Activated CD4-positive, alpha-beta T cell treated with anti-CD3 and anti-CD28 coated beads for 36 hours (primary cell): ENCODE data around the gene TECTA. TPM values are rescaled to one million over a fixed set of nuclear protein-coding genes. Genes with fewer than 3 reads are reported as not detected.
A peak's percentile ranks its signal among the peaks of the same experiment; 100 is the strongest.

Experiments
- ATAC-seq: fragments of 200-7000 bp; cut with Tn5 transposase; one replicate; pipeline ENCODE4 v1.10.0; 2021; ENCODE audit warnings: mild to moderate bottlenecking, moderate library complexity
- CTCF ChIA-PET: fragments of 350-600 bp; sonication (Branson Sonifier 250); formaldehyde crosslinking; loops from one replicate; lab custom pipeline; 2021; ENCODE audit warnings: antibody characterized with exemption; lab: Charles Lee
- POLR2A ChIA-PET: fragments of 350-600 bp; sonication (Branson Sonifier 250); formaldehyde crosslinking; loops from one replicate; lab custom pipeline; 2021; ENCODE audit warnings: antibody characterized with exemption, inconsistent platforms; lab: Charles Lee
- DNase-seq: peaks from one replicate; pipeline ENCODE4 v3.0.0-alpha.2; 2020
- H3K27ac Mint-ChIP-seq: one replicate; pipeline ENCODE4 v1.8.0; 2021; ENCODE audit warnings: mixed read lengths
- H3K27me3 Mint-ChIP-seq: one replicate; pipeline ENCODE4 v1.8.0; 2021; ENCODE audit warnings: mixed read lengths
- H3K36me3 Mint-ChIP-seq: one replicate; pipeline ENCODE4 v1.8.0; 2021; ENCODE audit warnings: low read depth, mixed read lengths
- H3K4me1 Mint-ChIP-seq: one replicate; pipeline ENCODE4 v1.8.0; 2021; ENCODE audit warnings: mixed read lengths
- H3K4me3 Mint-ChIP-seq: one replicate; pipeline ENCODE4 v1.8.0; 2021; ENCODE audit warnings: mild to moderate bottlenecking, moderate library complexity, mixed read lengths
- H3K9me3 Mint-ChIP-seq: one replicate; pipeline ENCODE4 v1.8.0; 2021; ENCODE audit warnings: low read depth, mixed read lengths
- intact Hi-C, 2 experiments: fragments of 100-400 bp; cut with DNase I in 1 of 2; cut with micrococcal nuclease in 1 of 2; formaldehyde crosslinking; loops; one replicate each; pipeline versions ENCODE4 v1.14.2 to v1.15.1; 2022 to 2024; cut with DNase I, micrococcal nuclease
- total RNA-seq, 2 experiments: library from RNA; stranded (reverse); gene quantifications; one replicate each; pipeline ENCODE4 v1.2.3, GENCODE V29; 2021

The TECTA gene
- total RNA-seq, 2 experiments from 2014 or later: 0.21 to 0.37 TPM

DNA sequence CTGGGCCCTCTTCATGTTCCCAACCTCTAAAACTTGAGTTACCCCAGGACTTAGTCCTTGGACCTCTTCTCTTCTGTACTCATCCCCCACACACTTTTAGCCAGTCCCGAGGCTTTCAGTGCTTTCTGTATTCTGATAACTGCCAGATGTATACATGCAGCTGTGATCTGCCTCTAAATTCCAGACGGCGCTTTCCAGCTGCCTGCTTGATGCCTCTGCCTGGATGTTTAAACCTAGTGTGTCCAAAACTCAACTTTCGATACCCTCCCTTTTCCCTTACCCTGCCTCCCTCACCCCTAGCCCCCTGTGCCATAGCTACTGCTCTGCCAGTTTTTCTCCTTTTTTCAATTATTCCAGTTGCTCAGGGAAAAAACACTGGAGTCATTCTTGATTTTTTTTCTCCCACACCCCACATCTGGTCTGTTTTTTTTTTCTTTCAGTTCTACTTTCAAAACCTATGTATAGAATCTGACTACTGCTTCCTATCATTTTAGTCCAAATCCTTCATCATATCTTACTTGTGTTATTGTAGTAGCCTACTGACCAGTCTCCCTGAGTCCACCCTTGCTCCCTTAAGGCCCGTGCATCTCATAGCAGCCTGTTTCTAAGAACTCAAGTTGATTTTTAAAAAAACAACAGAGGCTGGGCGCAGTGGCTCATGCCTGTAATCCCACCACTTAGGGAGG, 32.9 kb upstream of the TECTA start:
- intact Hi-C loops: no loop called here
- POLR2A ChIA-PET: no interaction called here
- Mint-ChIP-seq H3K36me3 (peaks cover 33% of the 10 kb centered on the region), H3K9me3 (peaks cover 3% of the 10 kb centered on the region), H3K4me3 (no peak overlapping the region), H3K4me1 (no peaks in the 10 kb centered on the region), H3K27ac (no peak overlapping the region), H3K27me3 (no peaks in the 10 kb centered on the region)
- ATAC-seq: no peak
- no peak for DNase-seq
- CTCF ChIA-PET: interaction anchor here (1.9 kb wide), 1 partner anchor 11 kb away, joined by 8 read pairs; no protein-coding TSS in a partner anchor

DNA sequence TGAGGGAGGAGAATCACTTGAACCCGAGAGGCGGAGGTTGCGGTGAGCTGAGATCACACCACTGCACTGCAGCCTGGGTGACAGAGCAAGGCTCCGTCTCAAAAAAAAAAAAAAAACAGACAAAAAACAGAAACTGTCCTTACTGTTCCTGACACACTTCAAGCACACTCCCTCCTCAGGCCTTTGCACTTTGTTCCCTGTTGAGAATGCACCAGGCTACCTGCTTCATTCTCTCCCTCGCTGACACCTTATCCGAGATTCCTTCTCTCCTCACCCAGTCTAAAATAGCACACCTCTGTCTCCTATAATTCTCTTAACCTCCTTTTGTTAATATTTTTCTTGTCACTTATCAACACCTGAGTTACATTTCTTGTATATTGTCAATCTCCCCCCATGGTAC, 32.3 kb upstream of the TECTA start:
- POLR2A ChIA-PET: no interaction called here
- no peak for ATAC-seq
- DNase-seq: no peak
- peaks cover 3% of the 10 kb centered on the region for H3K9me3 Mint-ChIP-seq
- intact Hi-C loops: no loop called here
- H3K4me1 Mint-ChIP-seq: no peaks in the 10 kb centered on the region
- no peak overlapping the region for H3K4me3 Mint-ChIP-seq
- CTCF ChIA-PET: no interaction called here
- no peak overlapping the region for H3K27ac Mint-ChIP-seq
- peaks cover 28% of the 10 kb centered on the region for H3K36me3 Mint-ChIP-seq
- no peaks in the 10 kb centered on the region for H3K27me3 Mint-ChIP-seq

DNA sequence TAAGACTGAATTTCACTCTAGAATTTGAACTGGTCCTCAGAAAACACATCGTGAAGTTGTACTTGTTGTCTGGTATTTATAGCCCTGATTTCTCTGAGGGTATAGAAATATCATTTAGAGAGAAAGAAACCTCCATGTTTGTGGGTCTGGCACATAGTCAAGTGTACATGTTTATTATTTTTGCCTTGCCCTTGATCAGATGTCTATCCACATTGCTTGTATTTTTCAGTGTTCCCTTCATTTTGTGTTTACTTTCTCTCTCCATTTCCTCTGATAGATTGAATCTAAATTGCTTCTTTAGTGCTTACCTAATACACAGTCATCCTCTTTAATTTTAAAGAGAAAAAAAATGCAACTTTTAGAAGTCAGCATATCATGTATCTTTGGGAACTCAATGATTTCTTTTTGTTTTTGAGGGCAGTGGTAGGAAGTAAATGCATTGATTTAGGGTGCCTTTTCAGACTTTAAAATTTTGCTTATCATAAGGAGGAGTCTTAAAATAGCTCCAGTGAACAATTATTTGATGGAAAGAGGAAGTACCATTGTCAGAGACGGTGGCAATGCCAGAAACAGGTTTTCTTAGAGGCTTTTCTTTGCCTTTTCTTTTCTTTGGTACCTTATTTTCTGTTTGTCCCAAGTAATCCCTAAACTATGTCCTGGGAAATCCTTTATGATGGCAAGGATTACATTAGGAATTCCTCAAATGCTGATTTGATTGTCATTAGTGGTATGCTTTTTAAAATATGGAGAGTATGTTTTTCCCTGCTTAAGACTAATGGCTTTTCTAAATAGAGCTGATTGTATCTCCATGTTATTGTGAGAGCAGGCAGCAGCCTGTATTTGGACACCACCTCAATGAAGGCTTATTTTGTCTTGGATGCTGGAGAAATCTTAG, 29.8 kb upstream of the TECTA start:
- Mint-ChIP-seq H3K27ac (no peak overlapping the region), H3K27me3 (no peaks in the 10 kb centered on the region), H3K9me3 (peaks cover 3% of the 10 kb centered on the region), H3K36me3 (peaks cover 25% of the 10 kb centered on the region), H3K4me1 (no peaks in the 10 kb centered on the region), H3K4me3 (no peak overlapping the region)
- ChIA-PET CTCF (no interaction called here), POLR2A (no interaction called here)
- ATAC-seq (no peak), DNase-seq (no peak)
- intact Hi-C loops: no loop called here

GRCh38 chr11:121071846-121072450, 29.1 kb upstream of the TECTA start:
- DNase-seq (no peak), ATAC-seq (no peak)
- Mint-ChIP-seq H3K27me3 (no peaks in the 10 kb centered on the region), H3K27ac (no peak overlapping the region), H3K36me3 (peaks cover 25% of the 10 kb centered on the region), H3K4me1 (no peaks in the 10 kb centered on the region), H3K9me3 (peaks cover 3% of the 10 kb centered on the region), H3K4me3 (no peak overlapping the region)
- CTCF ChIA-PET: no interaction called here
- intact Hi-C loops: no loop called here
- POLR2A ChIA-PET: no interaction called here

DNA sequence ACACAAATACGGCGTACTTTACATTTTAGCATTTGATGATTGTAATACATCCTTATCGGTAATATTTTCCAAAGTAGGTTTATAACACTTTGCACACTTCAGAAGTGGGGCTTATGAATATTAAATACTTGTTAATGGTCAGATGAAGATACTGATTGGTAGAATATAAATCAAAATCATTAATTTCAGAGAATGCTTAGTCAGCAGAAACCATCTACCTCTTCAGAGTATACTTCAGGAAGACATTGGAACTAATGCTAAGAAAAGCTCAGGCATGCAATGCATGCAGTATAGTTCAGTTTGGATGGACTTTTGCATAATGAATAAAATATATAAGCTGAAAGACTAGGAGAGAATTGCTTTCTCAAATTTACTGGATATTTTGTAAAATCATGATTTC, 19.7 kb upstream of the TECTA start:
- Mint-ChIP-seq H3K4me1 (peaks cover 17% of the 10 kb centered on the region), H3K27me3 (no peaks in the 10 kb centered on the region)
- CTCF ChIA-PET: no interaction called here

GRCh38 chr11:121082219-121082618, 18.8 kb upstream of the TECTA start:
- Mint-ChIP-seq H3K4me3 (no peak overlapping the region), H3K27ac (no peak overlapping the region), H3K36me3 (peaks cover 7% of the 10 kb centered on the region), H3K9me3 (no peaks in the 10 kb centered on the region), H3K27me3 (no peaks in the 10 kb centered on the region), H3K4me1 (peaks cover 17% of the 10 kb centered on the region)
- ChIA-PET CTCF (no interaction called here), POLR2A (no interaction called here)
- DNase-seq (no peak), ATAC-seq (no peak)
- intact Hi-C loops: no loop called here

More for the DNA sequence above, 19.7 kb upstream of the TECTA start:
- Mint-ChIP-seq H3K27ac (no peak overlapping the region), H3K4me3 (no peak overlapping the region), H3K36me3 (peaks cover 4% of the 10 kb centered on the region), H3K9me3 (no peaks in the 10 kb centered on the region)
- POLR2A ChIA-PET: no interaction called here
- ATAC-seq: no peak
- intact Hi-C loops: no loop called here
- DNase-seq: no peak

DNA sequence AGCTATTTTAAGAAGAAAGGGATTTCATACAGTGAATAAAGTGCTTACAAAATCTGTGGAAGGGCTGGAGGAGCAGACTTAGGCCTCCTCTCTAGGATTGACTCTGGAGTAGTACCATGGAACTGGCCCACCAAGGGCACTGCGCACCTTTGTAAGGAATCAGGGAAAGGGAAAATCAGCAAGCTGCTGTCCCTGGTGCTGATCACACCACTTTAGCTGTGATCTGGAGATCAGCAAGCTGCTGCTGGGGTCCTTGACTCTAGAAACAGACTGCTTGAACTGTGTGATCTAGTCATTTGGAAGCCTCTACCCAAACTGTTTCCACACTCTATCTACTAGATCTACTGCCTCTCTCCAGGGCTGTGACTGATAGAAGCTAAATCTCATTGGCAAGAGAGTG, 18.4 kb upstream of the TECTA start:
- no peak for ATAC-seq
- peaks cover 17% of the 10 kb centered on the region for H3K4me1 Mint-ChIP-seq
- CTCF ChIA-PET: no interaction called here
- POLR2A ChIA-PET: no interaction called here
- H3K4me3 Mint-ChIP-seq: no peak overlapping the region
- no peak overlapping the region for H3K27ac Mint-ChIP-seq
- no peaks in the 10 kb centered on the region for H3K9me3 Mint-ChIP-seq
- H3K27me3 Mint-ChIP-seq: no peaks in the 10 kb centered on the region
- peak; percentile 7 for DNase-seq
- peaks cover 10% of the 10 kb centered on the region for H3K36me3 Mint-ChIP-seq
- intact Hi-C loops: no loop called here

DNA sequence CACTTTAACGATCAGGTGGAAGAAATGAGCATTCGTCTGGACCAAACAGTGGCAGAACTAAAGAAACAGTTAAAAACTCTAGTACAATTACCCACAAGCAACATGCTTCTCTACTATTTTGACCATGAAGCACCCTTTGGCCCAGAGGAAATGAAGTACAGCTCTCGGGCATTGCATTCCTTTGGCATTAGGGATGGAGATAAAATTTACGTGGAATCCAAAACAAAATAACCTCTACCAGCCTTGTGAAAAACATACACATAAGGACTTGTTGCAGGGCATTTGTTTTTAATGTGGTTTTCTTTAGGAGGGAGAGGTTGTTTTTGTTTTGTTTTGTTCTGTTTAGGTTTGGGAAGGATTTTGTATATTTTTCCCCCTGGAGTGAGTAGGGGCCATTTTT, 14.2 kb upstream of the TECTA start:
- DNase-seq: no peak
- Mint-ChIP-seq H3K36me3 (peaks cover 11% of the 10 kb centered on the region), H3K27ac (no peak overlapping the region), H3K9me3 (no peaks in the 10 kb centered on the region), H3K4me3 (no peak overlapping the region), H3K4me1 (no peaks in the 10 kb centered on the region), H3K27me3 (no peaks in the 10 kb centered on the region)
- CTCF ChIA-PET: interaction anchor here (0.6 kb wide), 1 partner anchor 1084 kb away, joined by 3 read pairs; no protein-coding TSS in a partner anchor
- intact Hi-C loops: no loop called here
- ATAC-seq: no peak
- POLR2A ChIA-PET: no interaction called here

DNA sequence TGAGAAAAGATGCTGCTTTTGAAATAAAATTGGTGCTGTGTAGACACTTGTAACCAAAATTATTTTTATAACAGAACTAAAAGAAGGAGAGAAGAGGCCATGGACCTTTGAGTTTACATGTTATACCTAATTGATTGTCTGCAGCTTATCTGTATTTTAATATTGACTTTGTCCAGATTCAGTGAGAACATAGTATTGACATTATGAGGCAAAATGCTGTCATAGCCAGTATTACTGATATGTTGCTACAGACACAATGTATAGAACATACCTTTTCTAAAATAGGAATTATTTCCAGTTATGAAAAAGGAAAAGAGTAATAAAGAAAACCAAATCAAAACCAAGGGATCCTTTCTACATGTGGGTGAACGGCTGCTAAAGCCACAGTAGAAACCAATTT, 11.5 kb upstream of the TECTA start:
- no peaks in the 10 kb centered on the region for H3K27me3 Mint-ChIP-seq
- intact Hi-C loops: no loop called here
- DNase-seq (no peak), ATAC-seq (no peak)
- ChIA-PET CTCF (no interaction called here), POLR2A (no interaction called here)
- H3K36me3 Mint-ChIP-seq: peaks cover 11% of the 10 kb centered on the region
- no peak overlapping the region for H3K4me3 Mint-ChIP-seq
- H3K27ac Mint-ChIP-seq: no peak overlapping the region
- H3K9me3 Mint-ChIP-seq: no peaks in the 10 kb centered on the region
- no peaks in the 10 kb centered on the region for H3K4me1 Mint-ChIP-seq

- intact Hi-C loops: no loop called here
- Mint-ChIP-seq H3K36me3 (peaks cover 11% of the 10 kb centered on the region), H3K9me3 (no peaks in the 10 kb centered on the region), H3K4me1 (no peaks in the 10 kb centered on the region), H3K27ac (no peak overlapping the region), H3K4me3 (no peak overlapping the region), H3K27me3 (no peaks in the 10 kb centered on the region)
- ChIA-PET POLR2A (no interaction called here), CTCF (no interaction called here)
- ATAC-seq (no peak), DNase-seq (no peak)
Observed at GRCh38 chr11:121090145-121090721, 10.8 kb upstream of the TECTA start.

- intact Hi-C loops: no loop called here
- ATAC-seq: no peak
- ChIA-PET POLR2A (no interaction called here), CTCF (no interaction called here)
- Mint-ChIP-seq H3K27me3 (no peaks in the 10 kb centered on the region), H3K4me3 (no peak overlapping the region), H3K9me3 (no peaks in the 10 kb centered on the region), H3K27ac (no peak overlapping the region), H3K4me1 (no peaks in the 10 kb centered on the region), H3K36me3 (peaks cover 7% of the 10 kb centered on the region)
- no peak for DNase-seq
Observed at GRCh38 chr11:121091492-121092152, 9.4 kb upstream of the TECTA start.
